GM12873 (cell line): ENCODE data around the gene FKBP9.

Source experiments
- TF ChIP-seq, protein P1 (sequence below): IDR thresholded peaks from 2 replicates; pipeline ENCODE4 v1.5.1; 2012; ENCODE audit warnings: low read depth, mild to moderate bottlenecking, moderate library complexity, low read length, control low read depth; ENCODE audit not compliant: insufficient read depth; ENCODE audit errors: missing control alignments

Gene FKBP9

DNA sequence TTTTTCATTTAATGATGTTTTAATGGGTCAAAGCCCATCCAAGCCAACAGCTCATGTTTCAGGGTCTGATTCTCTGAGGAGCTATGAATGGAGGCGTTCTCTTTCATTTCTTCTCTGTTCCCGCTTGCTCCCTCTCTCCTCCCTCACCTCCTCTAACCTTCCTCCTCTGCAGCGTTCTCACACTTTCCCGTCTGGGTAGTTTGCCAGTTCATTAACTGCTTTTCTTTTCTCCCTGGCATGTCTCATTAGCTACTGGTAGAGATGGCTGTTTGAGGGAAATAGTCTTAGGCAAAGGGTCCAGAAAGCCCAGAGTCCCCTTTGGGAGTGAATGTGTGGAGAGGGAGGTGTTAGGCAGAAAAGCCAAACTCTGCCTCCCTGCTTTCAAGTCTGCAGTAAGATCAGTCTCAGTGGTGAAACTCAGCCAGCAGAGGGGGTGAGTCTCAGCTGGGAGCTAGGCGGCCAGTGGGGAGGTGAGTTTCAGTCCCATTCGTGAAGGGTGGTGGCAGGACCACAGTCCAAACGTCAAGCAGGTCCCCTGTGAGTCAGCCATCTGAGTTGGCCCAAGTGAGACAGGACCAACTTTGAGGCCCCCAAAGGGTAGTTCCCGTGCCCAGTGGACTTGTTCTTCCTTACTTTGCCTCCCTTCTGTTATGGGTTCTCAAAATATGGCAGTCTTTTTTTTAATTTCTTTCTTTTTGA is 7.4 kb downstream of the FKBP9 start:
- TF ChIP-seq, protein P1, sequence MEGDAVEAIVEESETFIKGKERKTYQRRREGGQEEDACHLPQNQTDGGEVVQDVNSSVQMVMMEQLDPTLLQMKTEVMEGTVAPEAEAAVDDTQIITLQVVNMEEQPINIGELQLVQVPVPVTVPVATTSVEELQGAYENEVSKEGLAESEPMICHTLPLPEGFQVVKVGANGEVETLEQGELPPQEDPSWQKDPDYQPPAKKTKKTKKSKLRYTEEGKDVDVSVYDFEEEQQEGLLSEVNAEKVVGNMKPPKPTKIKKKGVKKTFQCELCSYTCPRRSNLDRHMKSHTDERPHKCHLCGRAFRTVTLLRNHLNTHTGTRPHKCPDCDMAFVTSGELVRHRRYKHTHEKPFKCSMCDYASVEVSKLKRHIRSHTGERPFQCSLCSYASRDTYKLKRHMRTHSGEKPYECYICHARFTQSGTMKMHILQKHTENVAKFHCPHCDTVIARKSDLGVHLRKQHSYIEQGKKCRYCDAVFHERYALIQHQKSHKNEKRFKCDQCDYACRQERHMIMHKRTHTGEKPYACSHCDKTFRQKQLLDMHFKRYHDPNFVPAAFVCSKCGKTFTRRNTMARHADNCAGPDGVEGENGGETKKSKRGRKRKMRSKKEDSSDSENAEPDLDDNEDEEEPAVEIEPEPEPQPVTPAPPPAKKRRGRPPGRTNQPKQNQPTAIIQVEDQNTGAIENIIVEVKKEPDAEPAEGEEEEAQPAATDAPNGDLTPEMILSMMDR: peak; percentile 49

DNA sequence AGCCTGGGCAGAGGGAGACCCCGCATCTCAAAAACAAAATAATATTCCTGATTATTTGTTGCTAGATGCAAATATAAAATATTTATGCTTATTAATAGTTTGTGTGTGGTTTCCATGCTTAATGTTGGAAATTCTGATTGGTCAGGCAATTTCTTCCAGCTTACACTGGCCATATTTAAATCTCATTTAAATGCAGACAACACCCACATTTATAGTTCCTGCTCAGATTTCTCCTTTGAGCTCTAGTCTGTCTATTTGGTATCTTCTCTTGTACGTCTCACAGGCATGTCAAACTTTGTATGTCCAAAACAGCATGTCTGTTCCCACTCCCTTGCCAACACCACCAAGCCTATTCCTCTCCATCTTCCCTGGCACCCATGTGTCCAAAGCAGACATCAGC is 52.5 kb downstream of the FKBP9 start:
- TF ChIP-seq, protein P1: no peak

DNA sequence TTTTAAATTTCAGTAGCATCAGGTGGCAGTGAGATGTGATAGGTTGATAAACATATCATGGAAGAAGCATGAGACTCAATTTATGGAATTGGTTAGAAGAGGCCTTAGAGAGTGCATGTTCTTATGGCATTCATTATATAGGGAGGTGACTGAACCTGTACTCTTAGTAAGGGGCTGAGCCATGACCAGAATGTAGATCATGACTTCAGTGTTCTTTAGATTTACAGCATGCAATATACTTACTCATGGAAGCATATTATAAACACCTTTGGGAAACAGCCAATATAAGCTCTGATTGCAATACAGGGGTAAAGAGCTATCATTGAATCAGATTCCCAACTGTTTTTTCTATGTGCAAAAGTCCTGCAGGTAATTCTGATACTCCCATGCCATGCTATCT is 55.1 kb downstream of the FKBP9 start:
- TF ChIP-seq, protein P1: no peak

DNA sequence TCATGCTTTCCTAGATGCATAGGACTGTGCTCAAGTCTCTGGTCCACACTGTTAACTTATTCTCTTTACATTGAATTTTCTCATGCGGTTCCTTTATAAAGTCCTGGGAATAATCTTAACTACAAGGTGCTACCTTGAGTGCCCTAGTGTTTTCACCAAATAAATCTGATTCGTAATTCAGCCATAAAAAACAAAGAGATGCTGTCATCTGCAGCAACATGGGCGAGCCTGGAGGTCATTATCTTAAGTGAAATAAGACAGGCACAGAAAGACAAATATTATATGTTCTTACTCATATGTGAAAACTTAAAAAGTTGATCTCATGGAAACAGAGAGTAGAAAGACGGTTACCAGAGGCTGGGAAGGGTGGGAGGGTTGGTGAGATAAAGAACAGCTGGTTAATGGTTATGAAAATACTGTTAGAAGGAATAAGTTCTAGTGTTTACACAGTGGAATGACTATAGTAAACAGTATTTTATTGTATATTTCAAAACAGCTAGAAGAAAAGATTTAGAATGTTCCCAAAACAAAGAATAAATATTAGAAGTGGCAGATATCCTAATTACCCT is 67.0 kb downstream of the FKBP9 start:
- TF ChIP-seq, protein P1: no peak

GRCh38 chr7:33035776-33036175 is 78.5 kb downstream of the FKBP9 start:
- TF ChIP-seq, protein P1: no peak

DNA sequence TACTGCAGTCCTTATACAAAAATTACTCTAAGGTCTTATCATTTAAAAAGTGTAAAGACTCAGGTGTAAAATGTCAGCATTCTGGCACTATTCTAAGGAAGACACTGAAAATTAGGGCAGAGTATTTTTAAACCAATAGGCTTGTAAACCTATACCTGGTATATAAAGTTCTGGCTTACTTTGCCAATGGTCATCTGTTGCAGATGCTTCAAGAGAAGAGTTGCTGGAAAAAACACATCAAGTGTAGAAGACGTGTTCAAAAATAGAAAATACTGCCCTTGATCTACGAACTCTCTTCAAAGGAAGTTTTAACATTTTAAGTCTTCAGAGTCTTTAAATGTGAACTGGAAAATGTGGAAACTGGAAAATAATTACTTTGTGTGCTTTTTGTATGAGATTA is 81.4 kb downstream of the FKBP9 start:
- TF ChIP-seq, protein P1: no peak

GRCh38 chr7:33039257-33039902 is 82.1 kb downstream of the FKBP9 start:
- TF ChIP-seq, protein P1: no peak
